KMS-11 (cell line): ENCODE results near the gene KLK8.

ENCODE experiments used
- H2AFZ ChIP-seq: fragments of 200-600 bp; sonication (generic); 2 replicates; pipeline ENCODE4 v1.6.1; 2016; ENCODE audit warnings: antibody characterized with exemption, mixed run types, low read depth
- H3K27ac ChIP-seq: fragments of 200-600 bp; sonication (generic); 2 replicates; pipeline ENCODE4 v1.6.1; 2016; ENCODE audit warnings: mild to moderate bottlenecking, mixed run types
- H3K27me3 ChIP-seq: fragments of 200-600 bp; sonication (generic); 2 replicates; pipeline ENCODE4 v1.6.1; 2017; ENCODE audit warnings: mild to moderate bottlenecking, low read depth, mixed run types, moderate library complexity; ENCODE audit not compliant: insufficient read depth
- H3K36me3 ChIP-seq: fragments of 200-600 bp; sonication (generic); 2 replicates; pipeline ENCODE4 v1.6.1; 2017; ENCODE audit warnings: mild to moderate bottlenecking, mixed run types; ENCODE audit not compliant: insufficient read depth
- H3K4me1 ChIP-seq: fragments of 200-600 bp; sonication (generic); 2 replicates; pipeline ENCODE4 v1.6.1; 2016; ENCODE audit warnings: mild to moderate bottlenecking, low read depth, mixed run types; ENCODE audit not compliant: poor library complexity, severe bottlenecking
- H3K4me2 ChIP-seq: fragments of 200-600 bp; sonication (generic); 2 replicates; pipeline ENCODE4 v1.7.0; 2016; ENCODE audit warnings: mild to moderate bottlenecking, mixed run types
- H3K4me3 ChIP-seq: fragments of 200-600 bp; sonication (generic); IDR thresholded peaks from 2 replicates; pipeline ENCODE4 v1.6.1; 2017; ENCODE audit warnings: low read depth, low read length, mixed read lengths; ENCODE audit not compliant: insufficient read depth
- H3K79me2 ChIP-seq: fragments of 200-600 bp; sonication (generic); 2 replicates; pipeline ENCODE4 v1.6.1; 2016; ENCODE audit warnings: low read depth, mixed run types; ENCODE audit not compliant: insufficient read depth
- H3K9ac ChIP-seq: fragments of 200-600 bp; sonication (generic); 2 replicates; pipeline ENCODE4 v1.6.1; 2016; ENCODE audit warnings: mild to moderate bottlenecking, mixed run types
- H4K20me1 ChIP-seq: fragments of 200-600 bp; sonication (generic); 2 replicates; pipeline ENCODE4 v1.6.1; 2016; ENCODE audit warnings: mild to moderate bottlenecking, mixed run types; ENCODE audit not compliant: insufficient read depth
- TF ChIP-seq, protein P1 (sequence below): fragments of 200-600 bp; sonication (generic); conservative IDR thresholded peaks from 2 replicates; pipeline ENCODE4 v1.6.1; 2017; ENCODE audit warnings: low read depth, mild to moderate bottlenecking, antibody characterized with exemption, low read length, moderate library complexity, mixed read lengths

Gene KLK8

GRCh38 chr19:50979758-50980157 is 21.6 kb downstream of the KLK8 start:
- Histone ChIP-seq H3K4me2 (no peak overlapping the region), H2AFZ (no peak overlapping the region), H3K4me1 (no peaks in the 10 kb centered on the region), H3K4me3 (no peak overlapping the region), H3K27ac (no peak overlapping the region), H3K36me3 (no peaks in the 10 kb centered on the region), H3K27me3 (no peaks in the 10 kb centered on the region), H4K20me1 (no peaks in the 10 kb centered on the region), H3K9ac (no peak overlapping the region), H3K79me2 (no peaks in the 10 kb centered on the region)
- TF ChIP-seq, protein P1, sequence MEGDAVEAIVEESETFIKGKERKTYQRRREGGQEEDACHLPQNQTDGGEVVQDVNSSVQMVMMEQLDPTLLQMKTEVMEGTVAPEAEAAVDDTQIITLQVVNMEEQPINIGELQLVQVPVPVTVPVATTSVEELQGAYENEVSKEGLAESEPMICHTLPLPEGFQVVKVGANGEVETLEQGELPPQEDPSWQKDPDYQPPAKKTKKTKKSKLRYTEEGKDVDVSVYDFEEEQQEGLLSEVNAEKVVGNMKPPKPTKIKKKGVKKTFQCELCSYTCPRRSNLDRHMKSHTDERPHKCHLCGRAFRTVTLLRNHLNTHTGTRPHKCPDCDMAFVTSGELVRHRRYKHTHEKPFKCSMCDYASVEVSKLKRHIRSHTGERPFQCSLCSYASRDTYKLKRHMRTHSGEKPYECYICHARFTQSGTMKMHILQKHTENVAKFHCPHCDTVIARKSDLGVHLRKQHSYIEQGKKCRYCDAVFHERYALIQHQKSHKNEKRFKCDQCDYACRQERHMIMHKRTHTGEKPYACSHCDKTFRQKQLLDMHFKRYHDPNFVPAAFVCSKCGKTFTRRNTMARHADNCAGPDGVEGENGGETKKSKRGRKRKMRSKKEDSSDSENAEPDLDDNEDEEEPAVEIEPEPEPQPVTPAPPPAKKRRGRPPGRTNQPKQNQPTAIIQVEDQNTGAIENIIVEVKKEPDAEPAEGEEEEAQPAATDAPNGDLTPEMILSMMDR: no peak

DNA sequence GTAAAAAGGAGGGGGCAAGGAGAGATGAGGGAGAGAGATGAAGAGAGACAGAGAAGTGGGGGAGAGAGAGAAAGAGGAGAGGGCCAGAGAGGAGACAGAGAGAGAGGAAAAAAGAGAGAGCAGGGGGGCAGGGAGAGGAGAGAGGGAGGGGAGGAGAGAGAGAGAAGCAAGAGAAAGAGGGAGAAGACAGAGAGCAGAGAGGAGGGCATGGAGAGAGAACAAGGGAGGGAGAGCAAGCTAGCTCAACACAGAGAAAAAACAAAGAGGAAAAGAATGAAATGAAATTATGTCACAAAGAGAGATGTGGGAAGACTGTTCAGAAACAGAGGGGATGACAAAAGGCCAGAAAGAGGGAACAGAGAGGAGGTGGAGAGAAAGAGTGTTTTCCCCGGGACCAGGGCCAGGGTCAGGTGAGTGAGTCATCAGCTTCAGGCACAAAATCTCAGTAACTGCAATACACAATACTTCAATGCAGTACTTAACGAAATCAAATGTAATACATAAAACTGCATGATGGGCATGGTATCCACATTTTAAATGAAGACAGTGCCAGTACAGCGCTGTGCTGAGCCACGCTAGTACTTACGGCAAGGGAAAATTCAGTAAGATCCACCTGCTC is 22.5 kb downstream of the KLK8 start:
- Histone ChIP-seq H3K27ac (no peak overlapping the region), H3K79me2 (no peaks in the 10 kb centered on the region), H4K20me1 (no peaks in the 10 kb centered on the region), H3K4me2 (no peak overlapping the region), H3K36me3 (no peaks in the 10 kb centered on the region), H3K4me1 (no peaks in the 10 kb centered on the region), H3K9ac (no peak overlapping the region), H2AFZ (no peak overlapping the region), H3K27me3 (no peaks in the 10 kb centered on the region), H3K4me3 (no peak overlapping the region)
- TF ChIP-seq, protein P1: no peak

- H3K9ac ChIP-seq: no peak overlapping the region
- no peak overlapping the region for H2AFZ ChIP-seq
- TF ChIP-seq, protein P1: no peak
- H4K20me1 ChIP-seq: no peaks in the 10 kb centered on the region
- H3K4me3 ChIP-seq: no peak overlapping the region
- H3K4me1 ChIP-seq: no peaks in the 10 kb centered on the region
- H3K4me2 ChIP-seq: no peak overlapping the region
- no peaks in the 10 kb centered on the region for H3K79me2 ChIP-seq
- H3K36me3 ChIP-seq: no peaks in the 10 kb centered on the region
- H3K27me3 ChIP-seq: no peaks in the 10 kb centered on the region
- H3K27ac ChIP-seq: no peak overlapping the region
These were observed 23.8 kb downstream of the KLK8 start for GRCh38 chr19:50977626-50978025.

- no peaks in the 10 kb centered on the region for H3K36me3 ChIP-seq
- no peak overlapping the region for H3K27ac ChIP-seq
- H2AFZ ChIP-seq: no peak overlapping the region
- H3K9ac ChIP-seq: no peak overlapping the region
- no peaks in the 10 kb centered on the region for H4K20me1 ChIP-seq
- no peaks in the 10 kb centered on the region for H3K79me2 ChIP-seq
- H3K27me3 ChIP-seq: no peaks in the 10 kb centered on the region
- TF ChIP-seq, protein P1: no peak
- no peak overlapping the region for H3K4me3 ChIP-seq
- H3K4me2 ChIP-seq: no peak overlapping the region
- H3K4me1 ChIP-seq: no peaks in the 10 kb centered on the region
These were observed 25.6 kb downstream of the KLK8 start for GRCh38 chr19:50975766-50976165.
